ENCODE results near the gene RRP1B.

RRP1B gene

DNA sequence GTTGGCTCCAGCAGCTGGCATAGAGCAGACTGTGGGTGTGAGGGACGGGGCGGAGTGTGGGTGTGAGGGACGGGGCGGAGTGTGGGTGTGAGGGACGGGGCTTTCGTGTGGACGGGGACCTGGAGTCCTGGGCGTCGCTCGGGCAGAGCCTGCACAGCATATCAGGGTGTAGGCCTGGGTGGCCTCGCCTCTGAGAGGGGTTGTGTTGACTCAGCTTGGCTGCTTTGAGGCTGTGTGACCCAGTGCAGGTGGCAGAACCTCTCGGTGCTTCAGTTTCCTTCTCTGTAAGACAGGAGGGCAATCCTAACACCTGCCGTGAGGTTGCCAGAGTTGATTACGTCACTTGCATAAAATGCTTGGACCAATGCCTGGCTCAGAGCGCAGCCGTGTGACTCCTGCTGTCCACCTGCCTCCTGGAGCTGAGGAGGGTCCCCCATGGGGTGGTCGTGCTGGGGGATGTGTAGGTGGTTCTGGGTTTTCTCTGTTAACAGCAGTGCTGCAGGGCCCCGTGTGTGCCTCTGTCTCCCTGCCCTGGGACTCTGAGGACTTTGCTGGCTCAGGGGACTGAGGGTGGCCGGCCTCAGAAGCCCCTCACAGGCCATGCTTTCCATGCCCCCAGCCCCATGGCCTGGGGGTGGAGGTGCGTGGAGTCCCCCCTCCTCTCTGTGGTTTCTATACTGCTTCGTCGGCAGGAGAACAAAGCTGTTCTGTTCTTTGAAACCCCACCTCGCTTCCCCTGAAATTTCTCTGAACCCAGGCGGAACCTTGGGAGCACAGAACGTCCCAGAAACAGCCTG is 75.0 kb downstream of the RRP1B start:
- no peak overlapping the region for H3K4me3 ChIP-seq (ENCODE audit: low read length)
- no peak for DNase-seq (ENCODE audit: low read depth)
- TF ChIP-seq, protein P1, sequence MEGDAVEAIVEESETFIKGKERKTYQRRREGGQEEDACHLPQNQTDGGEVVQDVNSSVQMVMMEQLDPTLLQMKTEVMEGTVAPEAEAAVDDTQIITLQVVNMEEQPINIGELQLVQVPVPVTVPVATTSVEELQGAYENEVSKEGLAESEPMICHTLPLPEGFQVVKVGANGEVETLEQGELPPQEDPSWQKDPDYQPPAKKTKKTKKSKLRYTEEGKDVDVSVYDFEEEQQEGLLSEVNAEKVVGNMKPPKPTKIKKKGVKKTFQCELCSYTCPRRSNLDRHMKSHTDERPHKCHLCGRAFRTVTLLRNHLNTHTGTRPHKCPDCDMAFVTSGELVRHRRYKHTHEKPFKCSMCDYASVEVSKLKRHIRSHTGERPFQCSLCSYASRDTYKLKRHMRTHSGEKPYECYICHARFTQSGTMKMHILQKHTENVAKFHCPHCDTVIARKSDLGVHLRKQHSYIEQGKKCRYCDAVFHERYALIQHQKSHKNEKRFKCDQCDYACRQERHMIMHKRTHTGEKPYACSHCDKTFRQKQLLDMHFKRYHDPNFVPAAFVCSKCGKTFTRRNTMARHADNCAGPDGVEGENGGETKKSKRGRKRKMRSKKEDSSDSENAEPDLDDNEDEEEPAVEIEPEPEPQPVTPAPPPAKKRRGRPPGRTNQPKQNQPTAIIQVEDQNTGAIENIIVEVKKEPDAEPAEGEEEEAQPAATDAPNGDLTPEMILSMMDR (conservative IDR thresholded peaks at IDR 0.05; ENCODE audit: low read depth, low read length) = no peak

GRCh38 chr21:43734928-43735229 is 75.5 kb downstream of the RRP1B start:
- DNase-seq (ENCODE audit: low read depth) = no peak
- H3K4me3 ChIP-seq (ENCODE audit: low read length) = no peak overlapping the region
- TF ChIP-seq, protein P1 (conservative IDR thresholded peaks at IDR 0.05; ENCODE audit: low read depth, low read length) = no peak

DNA sequence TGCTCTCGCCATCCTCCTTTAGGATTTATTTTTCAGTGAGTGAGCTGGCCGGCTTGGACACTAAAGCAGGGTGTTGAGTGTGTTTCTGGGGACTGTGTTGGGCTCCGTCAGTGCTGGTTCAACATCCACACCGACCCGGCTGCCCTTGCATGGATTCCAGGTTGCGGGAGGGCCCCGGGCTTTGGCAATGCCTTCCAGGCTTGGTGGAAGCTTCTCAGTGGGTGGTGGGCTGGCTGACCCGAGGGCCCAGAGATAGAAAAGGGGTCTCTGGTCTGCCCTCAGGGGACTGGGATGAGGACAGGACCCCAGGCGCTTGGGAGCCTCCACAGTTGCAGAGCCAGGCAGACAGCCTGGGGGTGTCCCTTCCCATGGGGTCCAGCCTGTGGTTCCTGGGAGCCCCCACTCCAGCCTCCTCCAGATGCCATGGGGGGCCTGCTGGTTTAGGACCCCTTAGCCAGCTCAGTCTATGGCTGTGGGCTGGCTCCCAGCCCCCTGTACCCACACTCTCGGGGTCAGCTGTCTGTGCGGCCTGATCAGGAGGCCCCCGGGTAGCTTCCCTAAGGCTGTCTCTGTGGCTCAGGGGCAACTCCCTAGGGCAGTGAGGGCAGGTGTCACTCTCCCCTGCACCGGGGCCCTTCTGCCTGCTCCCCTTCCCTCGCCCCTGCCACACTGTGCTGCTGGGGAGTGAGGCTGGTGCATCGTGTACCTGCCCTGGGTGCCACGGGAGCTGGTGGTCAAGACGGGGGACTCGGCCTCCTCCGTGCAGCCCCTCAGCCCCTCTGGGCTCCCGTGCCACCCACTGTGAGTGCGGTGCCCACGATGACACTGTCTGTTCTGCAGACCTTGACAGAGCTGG is 76.1 kb downstream of the RRP1B start:
- TF ChIP-seq, protein P1 (conservative IDR thresholded peaks at IDR 0.05; ENCODE audit: low read depth, low read length) = no peak
- no peak overlapping the region for H3K4me3 ChIP-seq (ENCODE audit: low read length)

GRCh38 chr21:43736224-43736883 is 77.0 kb downstream of the RRP1B start:
- DNase-seq (ENCODE audit: low read depth) = no peak

More for the DNA sequence above, 76.1 kb downstream of the RRP1B start:
- DNase-seq (ENCODE audit: low read depth) = no peak

GRCh38 chr21:43737158-43737950 is 78.0 kb downstream of the RRP1B start:
- no peak for DNase-seq (ENCODE audit: low read depth)
- no peak overlapping the region for H3K4me3 ChIP-seq (ENCODE audit: low read length)
- TF ChIP-seq, protein P1 (conservative IDR thresholded peaks at IDR 0.05; ENCODE audit: low read depth, low read length) = no peak

More at GRCh38 chr21:43736224-43736883, 77.0 kb downstream of the RRP1B start:
- TF ChIP-seq, protein P1 (conservative IDR thresholded peaks at IDR 0.05; ENCODE audit: low read depth, low read length) = no peak
- no peak overlapping the region for H3K4me3 ChIP-seq (ENCODE audit: low read length)

DNA sequence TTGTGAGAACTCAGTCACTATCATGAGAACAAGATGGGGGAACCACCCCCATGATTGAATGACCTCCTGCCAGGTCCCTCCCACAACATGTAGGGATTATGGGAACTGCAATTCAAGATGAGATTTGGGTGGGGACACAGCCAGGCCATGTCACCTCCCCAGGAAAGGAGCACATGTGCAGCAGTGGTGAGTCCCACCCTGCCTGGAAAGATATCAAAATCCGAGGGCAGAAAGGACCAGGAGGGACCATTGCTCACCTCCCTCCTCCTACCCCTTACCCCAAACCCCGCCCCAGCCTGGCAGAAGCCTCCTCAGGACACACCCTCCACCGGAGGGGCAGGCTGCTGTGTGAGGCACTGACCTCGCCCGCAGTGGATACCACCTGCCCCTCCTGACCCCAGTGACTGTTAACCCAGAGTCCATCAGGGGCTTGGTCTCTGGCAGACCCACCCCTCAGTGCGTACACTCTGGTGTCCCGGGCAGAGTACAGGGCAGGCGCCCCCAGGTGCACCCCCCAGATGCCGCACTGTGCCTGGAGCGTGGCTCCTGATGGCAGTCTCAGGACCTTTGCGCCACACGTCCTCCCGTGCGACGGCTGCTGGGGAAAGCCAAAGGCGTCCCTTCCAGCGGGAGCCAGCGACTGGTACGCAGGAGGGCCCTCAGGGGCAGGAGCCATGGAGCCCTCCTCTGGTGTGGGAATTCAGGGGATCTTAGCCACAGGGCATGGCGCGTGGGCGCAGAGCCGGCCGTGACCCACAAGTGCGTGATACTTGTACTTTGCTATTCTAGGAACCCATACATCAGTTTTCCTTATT is 80.5 kb downstream of the RRP1B start:
- TF ChIP-seq, protein P1 (conservative IDR thresholded peaks at IDR 0.05; ENCODE audit: low read depth, low read length) = no peak
- DNase-seq (ENCODE audit: low read depth) = no peak
- no peak overlapping the region for H3K4me3 ChIP-seq (ENCODE audit: low read length)

Measured in retinal pigment epithelial cell (primary cell).